SH-SY5Y (cell line): ENCODE measurements around the gene CYTH3.

Experiments used
- GATA2 ChIP-seq: IDR thresholded peaks from 2 replicates; pipeline ENCODE4 v1.6.1; 2011; ENCODE audit warnings: mild to moderate bottlenecking, low read depth, low read length
- GATA3 ChIP-seq: IDR thresholded peaks from 2 replicates; pipeline ENCODE4 v1.6.1; 2011; ENCODE audit warnings: low read depth, mild to moderate bottlenecking, low read length, moderate library complexity

DNA sequence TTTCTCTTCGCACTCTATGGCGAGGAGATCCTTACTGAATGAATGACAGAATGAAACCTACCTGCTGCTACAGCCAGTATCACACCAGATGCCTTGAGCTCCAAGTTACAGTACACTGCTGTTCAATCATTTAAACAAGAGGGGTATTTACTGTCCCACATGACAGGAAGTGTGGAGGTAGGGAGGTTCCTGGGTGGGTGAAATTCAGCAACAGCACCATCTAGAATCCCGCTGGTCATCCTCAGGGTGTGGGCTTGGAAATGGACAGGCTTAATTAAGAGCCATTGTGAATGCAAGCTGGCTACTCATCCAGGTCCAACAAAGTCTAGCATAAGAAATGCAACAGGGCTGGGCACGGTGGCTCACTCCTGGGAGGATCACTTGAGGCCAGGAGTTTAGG lies 14.7 kb downstream of the CYTH3 start:
- TF ChIP-seq GATA2 (no peak), GATA3 (no peak)
